Measurements from ENCODE around the gene SENP2. TPM values are rescaled to one million over a fixed set of nuclear protein-coding genes. Genes with fewer than 3 reads are reported as not detected.

SENP2 gene
- total RNA-seq, 1 experiment from 2014 or later = 27.0 TPM

DNA sequence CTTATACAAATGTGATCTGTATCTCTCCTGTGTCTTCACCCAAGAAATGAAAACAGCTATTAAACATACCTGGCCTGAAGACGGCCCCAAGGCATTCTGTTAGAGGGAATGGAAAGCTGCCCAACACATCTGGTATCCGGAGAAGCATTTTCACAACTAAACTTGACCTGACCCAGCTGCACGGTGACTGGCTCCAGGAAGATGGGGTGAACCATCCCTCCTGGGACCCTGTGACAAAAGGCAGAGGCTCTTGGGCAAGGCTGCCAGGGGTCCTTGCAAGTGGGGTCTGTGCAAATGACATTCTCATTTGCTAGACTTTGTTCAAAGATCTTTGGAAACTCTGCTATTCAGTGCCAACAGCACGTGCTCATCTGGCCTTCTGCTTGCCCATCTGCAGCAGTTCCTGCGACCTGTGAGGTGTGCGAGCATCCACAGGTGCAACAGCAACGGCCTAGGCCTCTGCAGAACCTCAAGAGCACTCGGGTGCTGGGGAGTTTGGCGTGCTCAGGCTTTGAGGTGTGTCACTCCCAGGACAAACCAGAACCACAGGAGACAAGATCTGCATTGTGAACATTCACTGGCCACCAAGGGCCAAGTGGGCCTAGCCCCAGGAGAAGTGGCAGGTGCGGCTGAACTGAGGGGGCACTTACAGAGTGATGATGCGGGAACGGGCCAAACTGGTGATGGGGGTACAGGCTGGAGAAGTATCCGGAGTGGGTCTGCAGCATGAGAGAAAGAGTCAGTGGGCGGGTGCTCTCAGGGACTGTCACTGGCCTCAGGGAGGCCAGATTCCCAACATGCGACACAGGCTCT, 71.8 kb downstream of the SENP2 start:
- Mint-ChIP-seq H3K4me3 (ENCODE audit: unreplicated experiment) (peak overlapping the region; percentile 13), H3K9me3 (ENCODE audit: unreplicated experiment) (no peaks in the 10 kb centered on the region), H3K4me1 (ENCODE audit: insufficient read depth, unreplicated experiment) (peaks cover 53% of the 10 kb centered on the region), H3K27ac (ENCODE audit: low read depth, unreplicated experiment) (peak overlapping the region; percentile 86), H3K36me3 (ENCODE audit: insufficient read depth, unreplicated experiment) (peaks cover 87% of the 10 kb centered on the region), H3K27me3 (ENCODE audit: insufficient read depth, unreplicated experiment) (no peaks in the 10 kb centered on the region)
- intact Hi-C loops (cut with micrococcal nuclease) = loop anchor here (5.0 kb wide), 2 partner anchors 164 to 279 kb away; partner anchors contain the start of gene TRA2B
- DNase-seq (ENCODE audit: unreplicated experiment) = no peak
- ChIA-PET POLR2A (interaction anchor here (0.6 to 6.5 kb wide), 24 partner anchors 10 to 1149 kb away, joined by 3 to 75 read pairs (median 4); partner anchors contain the start of genes IGF2BP2 and TRA2B), CTCF (interaction anchor here (0.6 to 4.6 kb wide), 8 partner anchors 11 to 438 kb away, joined by 3 to 94 read pairs (median 4); no protein-coding TSS in a partner anchor)
- TF ChIP-seq, protein P1, sequence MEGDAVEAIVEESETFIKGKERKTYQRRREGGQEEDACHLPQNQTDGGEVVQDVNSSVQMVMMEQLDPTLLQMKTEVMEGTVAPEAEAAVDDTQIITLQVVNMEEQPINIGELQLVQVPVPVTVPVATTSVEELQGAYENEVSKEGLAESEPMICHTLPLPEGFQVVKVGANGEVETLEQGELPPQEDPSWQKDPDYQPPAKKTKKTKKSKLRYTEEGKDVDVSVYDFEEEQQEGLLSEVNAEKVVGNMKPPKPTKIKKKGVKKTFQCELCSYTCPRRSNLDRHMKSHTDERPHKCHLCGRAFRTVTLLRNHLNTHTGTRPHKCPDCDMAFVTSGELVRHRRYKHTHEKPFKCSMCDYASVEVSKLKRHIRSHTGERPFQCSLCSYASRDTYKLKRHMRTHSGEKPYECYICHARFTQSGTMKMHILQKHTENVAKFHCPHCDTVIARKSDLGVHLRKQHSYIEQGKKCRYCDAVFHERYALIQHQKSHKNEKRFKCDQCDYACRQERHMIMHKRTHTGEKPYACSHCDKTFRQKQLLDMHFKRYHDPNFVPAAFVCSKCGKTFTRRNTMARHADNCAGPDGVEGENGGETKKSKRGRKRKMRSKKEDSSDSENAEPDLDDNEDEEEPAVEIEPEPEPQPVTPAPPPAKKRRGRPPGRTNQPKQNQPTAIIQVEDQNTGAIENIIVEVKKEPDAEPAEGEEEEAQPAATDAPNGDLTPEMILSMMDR (IDR thresholded peaks at IDR 0.05; ENCODE audit: unreplicated experiment) = no peak
- BruUV-seq (replicated peaks) = TSS peak; percentile 36

DNA sequence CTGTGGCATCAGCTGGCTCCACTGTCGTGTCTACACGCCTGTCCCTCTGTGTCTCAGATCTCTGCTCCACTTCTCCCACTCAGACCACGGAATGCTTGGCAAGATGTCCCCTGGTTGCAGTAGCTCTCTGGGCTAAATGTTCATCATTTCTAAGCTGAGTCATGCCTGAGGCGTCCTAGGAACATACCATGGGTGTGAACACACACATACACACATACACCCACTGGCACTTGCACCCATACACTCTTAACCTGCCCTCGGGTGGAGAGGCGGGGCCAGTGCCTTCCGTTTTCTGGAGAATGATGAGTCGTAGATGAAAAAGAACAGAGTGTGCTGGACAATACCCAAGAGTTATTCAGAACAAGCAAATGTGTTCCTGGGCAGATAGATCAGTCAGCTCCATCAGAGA, 72.4 kb downstream of the SENP2 start:
- peaks cover 53% of the 10 kb centered on the region for H3K4me1 Mint-ChIP-seq (ENCODE audit: insufficient read depth, unreplicated experiment)
- no peaks in the 10 kb centered on the region for H3K9me3 Mint-ChIP-seq (ENCODE audit: unreplicated experiment)
- ChIA-PET CTCF (interaction anchor here (0.5 to 4.6 kb wide), 10 partner anchors 8 to 959 kb away, joined by 3 to 94 read pairs (median 4); no protein-coding TSS in a partner anchor), POLR2A (interaction anchor here (0.6 to 6.5 kb wide), 27 partner anchors 10 to 1149 kb away, joined by 3 to 75 read pairs (median 4); partner anchors contain the start of genes IGF2BP2 and TRA2B)
- H3K36me3 Mint-ChIP-seq (ENCODE audit: insufficient read depth, unreplicated experiment) = peaks cover 87% of the 10 kb centered on the region
- TF ChIP-seq, protein P1 (IDR thresholded peaks at IDR 0.05; ENCODE audit: unreplicated experiment) = no peak
- H3K27ac Mint-ChIP-seq (ENCODE audit: low read depth, unreplicated experiment) = peak overlapping the region; percentile 86
- intact Hi-C loops (cut with micrococcal nuclease) = loop anchor here (5.0 kb wide), 2 partner anchors 164 to 279 kb away; partner anchors contain the start of gene TRA2B
- H3K4me3 Mint-ChIP-seq (ENCODE audit: unreplicated experiment) = peak overlapping the region; percentile 13
- DNase-seq (ENCODE audit: unreplicated experiment) = peak; percentile 96
- H3K27me3 Mint-ChIP-seq (ENCODE audit: insufficient read depth, unreplicated experiment) = no peaks in the 10 kb centered on the region
- no TSS peak for BruUV-seq (replicated peaks)

DNA sequence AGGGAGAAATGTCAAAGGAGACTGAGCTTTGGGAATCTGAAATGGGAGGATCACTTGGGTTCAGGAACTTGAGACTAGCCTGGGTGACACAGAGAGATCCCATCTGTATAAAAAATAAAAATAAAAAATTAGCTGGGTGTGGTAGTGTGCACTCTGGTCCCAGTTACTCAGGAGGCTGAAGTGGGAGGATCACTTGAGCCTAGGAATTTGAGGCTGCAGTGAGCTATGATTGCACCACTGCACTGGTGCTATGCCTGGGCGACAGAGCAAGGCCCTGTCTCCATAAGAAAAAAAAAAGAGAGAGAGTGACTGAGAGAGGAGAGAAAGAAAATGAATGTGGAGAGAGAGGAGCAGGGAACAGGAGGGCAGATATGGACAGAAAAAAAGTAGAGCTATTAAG, 72.8 kb downstream of the SENP2 start:
- no peak for DNase-seq (ENCODE audit: unreplicated experiment)
- no peaks in the 10 kb centered on the region for H3K9me3 Mint-ChIP-seq (ENCODE audit: unreplicated experiment)
- peaks cover 87% of the 10 kb centered on the region for H3K36me3 Mint-ChIP-seq (ENCODE audit: insufficient read depth, unreplicated experiment)
- intact Hi-C loops (cut with micrococcal nuclease) = loop anchor here (5.0 kb wide), 2 partner anchors 163 to 278 kb away; partner anchors contain the start of gene TRA2B
- TF ChIP-seq, protein P1 (IDR thresholded peaks at IDR 0.05; ENCODE audit: unreplicated experiment) = no peak
- ChIA-PET POLR2A (interaction anchor here (0.6 to 6.5 kb wide), 34 partner anchors 10 to 1148 kb away, joined by 3 to 75 read pairs (median 4); partner anchors contain the start of genes IGF2BP2, SENP2 and TRA2B), CTCF (interaction anchor here (0.5 to 4.6 kb wide), 16 partner anchors 9 to 959 kb away, joined by 3 to 94 read pairs (median 6); no protein-coding TSS in a partner anchor)
- H3K27me3 Mint-ChIP-seq (ENCODE audit: insufficient read depth, unreplicated experiment) = no peaks in the 10 kb centered on the region
- peaks cover 53% of the 10 kb centered on the region for H3K4me1 Mint-ChIP-seq (ENCODE audit: insufficient read depth, unreplicated experiment)
- H3K27ac Mint-ChIP-seq (ENCODE audit: low read depth, unreplicated experiment) = peak overlapping the region; percentile 86
- peak overlapping the region; percentile 13 for H3K4me3 Mint-ChIP-seq (ENCODE audit: unreplicated experiment)
- TSS peak; percentile 40 for BruUV-seq (replicated peaks)

All from MCF 10A (cell line).